ENCODE measurements around the gene CRYGN.

CRYGN gene

GRCh38 chr7:151459726-151460473, 20.0 kb upstream of the CRYGN start:
- no peak for DNase-seq

- DNase-seq: no peak
Observed at GRCh38 chr7:151457534-151457933, 17.6 kb upstream of the CRYGN start.

GRCh38 chr7:151456782-151457181, 16.8 kb upstream of the CRYGN start:
- no peak for DNase-seq

- DNase-seq: no peak
Observed at GRCh38 chr7:151456276-151456675, 16.3 kb upstream of the CRYGN start.

GRCh38 chr7:151455690-151456089, 15.7 kb upstream of the CRYGN start:
- DNase-seq: no peak

- DNase-seq: no peak
Observed at GRCh38 chr7:151454932-151455530, 15.1 kb upstream of the CRYGN start.

- DNase-seq: no peak
Observed at GRCh38 chr7:151454305-151454704, 14.4 kb upstream of the CRYGN start.

- DNase-seq: no peak
Observed at GRCh38 chr7:151453326-151453791, 13.4 kb upstream of the CRYGN start.

GRCh38 chr7:151452680-151453325, 12.9 kb upstream of the CRYGN start:
- no peak for DNase-seq

GRCh38 chr7:151451626-151452571, 12.0 kb upstream of the CRYGN start:
- no peak for DNase-seq

GRCh38 chr7:151451156-151451555, 11.2 kb upstream of the CRYGN start:
- no peak for DNase-seq

GRCh38 chr7:151449990-151450389, 10.0 kb upstream of the CRYGN start:
- no peak for DNase-seq

- peak; percentile 64 to 71 for DNase-seq
Observed at GRCh38 chr7:151448261-151449252, 8.6 kb upstream of the CRYGN start.

GRCh38 chr7:151447901-151448260, 7.9 kb upstream of the CRYGN start:
- no peak for DNase-seq

GRCh38 chr7:151447312-151447711, 7.4 kb upstream of the CRYGN start:
- DNase-seq: no peak

- DNase-seq: no peak
Observed at GRCh38 chr7:151446412-151446811, 6.5 kb upstream of the CRYGN start.

GRCh38 chr7:151444632-151445031, 4.7 kb upstream of the CRYGN start:
- no peak for DNase-seq

GRCh38 chr7:151442776-151443496, 3.0 kb upstream of the CRYGN start:
- DNase-seq: no peak

GRCh38 chr7:151440799-151441445, 981 bp upstream of the CRYGN start:
- DNase-seq: no peak

- no peak for DNase-seq
Observed at GRCh38 chr7:151438864-151439601, 908 bp downstream of the CRYGN start.

Measured in stimulated activated CD4-positive, alpha-beta T cell treated with anti-CD3 and anti-CD28 coated beads, Interleukin-4, amount 100 ng/mL, for 4 hours (primary cell).